Caco-2 (cell line): ENCODE data around the gene NFE2L2. TPM values are rescaled to one million over a fixed set of nuclear protein-coding genes. Genes with fewer than 3 reads are reported as not detected.

Experiments used
- BruUV-seq: library from RNA; stranded (reverse); fragments of 400-500 nt; replicated peaks from 2 replicates; lab custom pipeline; 2021; lab: Mats Ljungman, UMichigan
- CTCF ChIA-PET: fragments of 300-600 bp; sonication (Branson Sonifier 250); formaldehyde crosslinking; loops from one replicate; lab custom pipeline; 2022; ENCODE audit warnings: antibody characterized with exemption; lab: Charles Lee
- POLR2A ChIA-PET: fragments of 300-600 bp; sonication (Branson Sonifier 250); formaldehyde crosslinking; loops from one replicate; lab custom pipeline; 2022; ENCODE audit warnings: antibody characterized with exemption; lab: Charles Lee
- DNase-seq, 2 experiments: peaks; one replicate each; pipeline versions ENCODE4 v3.0.0 to v3.0.0-alpha.2; 2020 to 2022
- H3K27me3 ChIP-seq: replicated peaks from 2 replicates; pipeline ENCODE4 v1.6.0; 2011; ENCODE audit warnings: low read length; ENCODE audit not compliant: control insufficient read depth, insufficient read depth
- H3K36me3 ChIP-seq: 2 replicates; pipeline ENCODE4 v1.5.1; 2011; ENCODE audit warnings: low read length; ENCODE audit not compliant: control insufficient read depth, insufficient read depth
- H3K4me1 ChIP-seq: fragments of 250-450 bp; sonication (Bioruptor Pico); 2 replicates; pipeline ENCODE4 v1.5.1; 2020; ENCODE audit warnings: mild to moderate bottlenecking
- H3K4me3 ChIP-seq: 2 replicates; pipeline ENCODE4 v1.5.1; 2011; ENCODE audit warnings: low read depth, mild to moderate bottlenecking, control low read depth, low read length
- H3K9me3 ChIP-seq: fragments of 250-450 bp; sonication (Bioruptor Pico); 2 replicates; pipeline ENCODE4 v1.5.1; 2020; ENCODE audit warnings: mild to moderate bottlenecking, moderate library complexity
- H3K27ac Mint-ChIP-seq: one replicate; pipeline ENCODE4 v1.8.0; 2022; ENCODE audit warnings: mixed read lengths; ENCODE audit not compliant: unreplicated experiment
- H3K27me3 Mint-ChIP-seq: one replicate; pipeline ENCODE4 v1.8.0; 2022; ENCODE audit warnings: mixed read lengths; ENCODE audit not compliant: insufficient read depth, unreplicated experiment
- H3K36me3 Mint-ChIP-seq: one replicate; pipeline ENCODE4 v1.8.0; 2022; ENCODE audit warnings: mild to moderate bottlenecking, mixed read lengths; ENCODE audit not compliant: insufficient read depth, unreplicated experiment
- H3K4me1 Mint-ChIP-seq: one replicate; pipeline ENCODE4 v1.8.0; 2022; ENCODE audit warnings: low read depth, mixed read lengths; ENCODE audit not compliant: unreplicated experiment
- H3K4me3 Mint-ChIP-seq: one replicate; pipeline ENCODE4 v1.8.0; 2022; ENCODE audit warnings: mild to moderate bottlenecking, moderate library complexity, mixed read lengths; ENCODE audit not compliant: unreplicated experiment
- H3K9me3 Mint-ChIP-seq: one replicate; pipeline ENCODE4 v1.8.0; 2022; ENCODE audit warnings: mixed read lengths; ENCODE audit not compliant: unreplicated experiment
- intact Hi-C: fragments of 100-400 bp; cut with micrococcal nuclease; formaldehyde crosslinking; loops from one replicate; pipeline ENCODE4 v1.10.0; 2022; ENCODE audit not compliant: unreplicated experiment
- total RNA-seq: library from RNA; stranded (reverse); gene quantifications from 2 replicates; pipeline ENCODE4 v1.2.3, GENCODE V29; 2022
- TF ChIP-seq, protein P1 (sequence below), 2 experiments: fragments of 200-600 bp in 1 of 2; IDR thresholded peaks; 1 replicate in 1 of 2; 2 replicates in 1 of 2; pipeline versions ENCODE4 v1.5.1 to v1.8.0; 2011 to 2022; ENCODE audit warnings: antibody characterized with exemption in 1 of 2, control low read depth in 1 of 2, inconsistent platforms in 1 of 2, low read depth in 1 of 2, low read length in 1 of 2, mild to moderate bottlenecking in 1 of 2, moderate library complexity in 1 of 2; ENCODE audit not compliant: insufficient read depth in 1 of 2, severe bottlenecking in 1 of 2, unreplicated experiment in 1 of 2

The NFE2L2 gene
- total RNA-seq, 1 experiment from 2014 or later: 75.7 TPM

DNA sequence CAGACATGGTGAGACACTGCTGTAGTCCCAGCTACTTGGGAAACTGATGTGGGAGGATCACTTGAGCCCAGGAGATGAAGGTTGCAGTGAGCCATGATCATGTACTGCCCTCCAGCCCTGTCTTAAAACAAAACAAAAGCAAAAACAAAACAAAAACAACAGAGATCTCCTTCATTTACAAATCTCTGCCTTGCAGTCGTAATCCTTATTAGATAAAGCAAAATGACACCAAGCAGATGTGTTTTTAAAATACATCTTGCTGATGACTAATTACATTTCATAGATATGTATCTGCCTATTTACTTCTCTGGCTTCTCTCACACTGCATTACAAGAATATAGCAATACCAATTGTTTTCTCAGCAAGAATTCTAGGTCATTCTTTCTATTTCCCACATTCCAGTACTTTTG is 22.8 kb downstream of the NFE2L2 start:
- intact Hi-C loops: loop anchor here (1.0 kb wide), 1 partner anchor 22 kb away; no protein-coding TSS in a partner anchor
- peak overlapping the region; percentile 62 for H3K4me3 Mint-ChIP-seq
- H3K9me3 Mint-ChIP-seq: no peaks in the 10 kb centered on the region
- CTCF ChIA-PET: no interaction called here
- H3K36me3 Mint-ChIP-seq: peaks cover 51% of the 10 kb centered on the region
- DNase-seq: no peak
- peaks cover 36% of the 10 kb centered on the region for H3K4me1 Mint-ChIP-seq
- H3K27ac Mint-ChIP-seq: peak overlapping the region; percentile 91
- Histone ChIP-seq H3K9me3 (no peaks in the 10 kb centered on the region), H3K36me3 (no peaks in the 10 kb centered on the region), H3K4me3 (no peak overlapping the region), H3K4me1 (peaks cover 47% of the 10 kb centered on the region), H3K27me3 (no peaks in the 10 kb centered on the region)
- TF ChIP-seq, protein P1, sequence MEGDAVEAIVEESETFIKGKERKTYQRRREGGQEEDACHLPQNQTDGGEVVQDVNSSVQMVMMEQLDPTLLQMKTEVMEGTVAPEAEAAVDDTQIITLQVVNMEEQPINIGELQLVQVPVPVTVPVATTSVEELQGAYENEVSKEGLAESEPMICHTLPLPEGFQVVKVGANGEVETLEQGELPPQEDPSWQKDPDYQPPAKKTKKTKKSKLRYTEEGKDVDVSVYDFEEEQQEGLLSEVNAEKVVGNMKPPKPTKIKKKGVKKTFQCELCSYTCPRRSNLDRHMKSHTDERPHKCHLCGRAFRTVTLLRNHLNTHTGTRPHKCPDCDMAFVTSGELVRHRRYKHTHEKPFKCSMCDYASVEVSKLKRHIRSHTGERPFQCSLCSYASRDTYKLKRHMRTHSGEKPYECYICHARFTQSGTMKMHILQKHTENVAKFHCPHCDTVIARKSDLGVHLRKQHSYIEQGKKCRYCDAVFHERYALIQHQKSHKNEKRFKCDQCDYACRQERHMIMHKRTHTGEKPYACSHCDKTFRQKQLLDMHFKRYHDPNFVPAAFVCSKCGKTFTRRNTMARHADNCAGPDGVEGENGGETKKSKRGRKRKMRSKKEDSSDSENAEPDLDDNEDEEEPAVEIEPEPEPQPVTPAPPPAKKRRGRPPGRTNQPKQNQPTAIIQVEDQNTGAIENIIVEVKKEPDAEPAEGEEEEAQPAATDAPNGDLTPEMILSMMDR (IDR thresholded peaks at IDR 0.05; ENCODE audit: insufficient read depth in 1 of 2, low read depth in 1 of 2, low read length in 1 of 2, severe bottlenecking in 1 of 2, unreplicated experiment in 1 of 2): no peak
- no TSS peak for BruUV-seq
- H3K27me3 Mint-ChIP-seq: no peaks in the 10 kb centered on the region
- POLR2A ChIA-PET: no interaction called here

DNA sequence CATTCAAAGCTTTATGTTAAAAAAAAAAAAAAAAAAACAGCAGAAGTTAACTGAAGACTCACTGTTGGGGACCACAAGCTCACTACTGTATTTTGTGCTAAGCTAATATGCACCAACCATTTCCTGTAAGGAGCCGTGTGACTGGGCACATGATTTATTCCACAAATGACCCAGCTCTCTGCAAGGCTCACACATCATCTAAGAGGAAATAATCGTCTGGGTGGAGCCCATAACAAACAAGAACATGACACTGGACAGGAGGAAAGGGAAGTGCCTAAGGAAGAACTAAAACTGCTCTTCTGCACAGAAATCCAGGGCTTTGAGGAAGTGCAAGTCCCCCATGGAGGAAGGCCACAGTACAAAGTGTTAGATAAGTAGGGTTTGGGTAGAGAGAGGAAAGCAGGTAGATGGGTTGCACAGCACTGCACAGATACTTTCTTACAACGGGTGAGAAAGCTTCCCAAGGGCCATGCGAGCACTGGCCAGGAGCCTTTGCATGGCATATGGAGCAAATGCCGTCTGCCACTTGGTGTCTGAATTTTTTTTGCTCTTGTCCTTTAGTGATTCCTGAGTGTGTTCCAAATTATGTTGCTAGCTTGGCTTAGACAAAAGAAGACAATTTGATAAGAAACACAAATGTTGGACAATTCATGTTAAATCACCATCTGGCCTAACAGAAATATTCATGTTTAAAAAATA is 24.4 kb downstream of the NFE2L2 start:
- DNase-seq: no peak
- Histone ChIP-seq H3K4me3 (no peak overlapping the region), H3K9me3 (no peaks in the 10 kb centered on the region), H3K27me3 (no peaks in the 10 kb centered on the region), H3K36me3 (no peaks in the 10 kb centered on the region; the same call in 1 of the 2 replicates), H3K4me1 (peaks cover 47% of the 10 kb centered on the region)
- no peaks in the 10 kb centered on the region for H3K27me3 Mint-ChIP-seq
- intact Hi-C loops: no loop called here
- CTCF ChIA-PET: no interaction called here
- peaks cover 33% of the 10 kb centered on the region for H3K4me1 Mint-ChIP-seq
- no peaks in the 10 kb centered on the region for H3K9me3 Mint-ChIP-seq
- no TSS peak for BruUV-seq
- TF ChIP-seq, protein P1 (IDR thresholded peaks at IDR 0.05; ENCODE audit: insufficient read depth in 1 of 2, low read depth in 1 of 2, low read length in 1 of 2, severe bottlenecking in 1 of 2, unreplicated experiment in 1 of 2): no peak
- H3K4me3 Mint-ChIP-seq: no peak overlapping the region
- H3K27ac Mint-ChIP-seq: peak overlapping the region; percentile 20
- POLR2A ChIA-PET: interaction anchor here (0.6 kb wide), 1 partner anchor 17 kb away, joined by 8 read pairs; no protein-coding TSS in a partner anchor
- H3K36me3 Mint-ChIP-seq: peaks cover 60% of the 10 kb centered on the region

DNA sequence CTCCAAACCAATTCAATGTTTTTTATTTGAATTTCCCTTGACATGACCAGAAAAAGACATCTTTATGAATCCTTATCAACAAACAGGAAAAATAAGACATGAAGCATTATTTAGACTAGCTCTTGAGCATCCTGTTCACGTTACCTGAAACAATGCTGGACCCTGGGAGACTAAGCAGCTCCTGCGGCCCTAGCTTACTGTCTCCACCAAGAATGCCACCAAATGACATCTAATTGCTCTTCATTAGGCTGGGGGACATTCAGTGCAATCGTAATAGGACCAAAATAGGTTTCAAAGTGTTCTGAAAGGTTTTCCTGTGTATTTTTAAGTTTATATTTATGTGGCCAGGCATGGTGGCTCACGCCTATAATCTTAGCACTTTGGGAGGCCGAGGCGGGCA is 25.5 kb downstream of the NFE2L2 start:
- Histone ChIP-seq H3K9me3 (no peaks in the 10 kb centered on the region), H3K4me3 (no peak overlapping the region), H3K4me1 (peaks cover 47% of the 10 kb centered on the region), H3K36me3 (no peaks in the 10 kb centered on the region; the same call in 1 of the 2 replicates), H3K27me3 (no peaks in the 10 kb centered on the region)
- BruUV-seq: no TSS peak
- H3K27ac Mint-ChIP-seq: no peak overlapping the region
- CTCF ChIA-PET: no interaction called here
- H3K36me3 Mint-ChIP-seq: peaks cover 60% of the 10 kb centered on the region
- H3K9me3 Mint-ChIP-seq: no peaks in the 10 kb centered on the region
- POLR2A ChIA-PET: interaction anchor here (0.6 to 1.7 kb wide), 2 partner anchors 18 to 26 kb away, joined by 6 to 8 read pairs; partner anchors contain the start of gene NFE2L2
- peaks cover 28% of the 10 kb centered on the region for H3K4me1 Mint-ChIP-seq
- no peaks in the 10 kb centered on the region for H3K27me3 Mint-ChIP-seq
- intact Hi-C loops: no loop called here
- DNase-seq: no peak
- H3K4me3 Mint-ChIP-seq: no peak overlapping the region
- TF ChIP-seq, protein P1 (IDR thresholded peaks at IDR 0.05; ENCODE audit: insufficient read depth in 1 of 2, low read depth in 1 of 2, low read length in 1 of 2, severe bottlenecking in 1 of 2, unreplicated experiment in 1 of 2): no peak
